A673 (cell line): Measurements from ENCODE around the gene CDH23.

Experiments used
- CTCF ChIP-seq: fragments of 300-800, 200-600 bp; sonication (generic); conservative IDR thresholded peaks from 2 replicates; pipeline ENCODE4 v1.5.1; 2017; ENCODE audit warnings: low read depth, mild to moderate bottlenecking, antibody characterized with exemption, low read length, moderate library complexity, mixed read lengths
- EZH2 ChIP-seq: fragments of 200-600 bp; sonication (generic); IDR thresholded peaks from 2 replicates; pipeline ENCODE4 v1.6.1; 2017; ENCODE audit warnings: borderline replicate concordance, low read depth, mild to moderate bottlenecking, mixed read lengths, antibody characterized with exemption, low read length; ENCODE audit not compliant: poor library complexity, severe bottlenecking

- TF ChIP-seq CTCF (no peak), EZH2 (no peak)
These were observed 302.0 kb downstream of the CDH23 start for GRCh38 chr10:71698737-71699136.
